ENCODE measurements around the gene MYO9B.

DNA sequence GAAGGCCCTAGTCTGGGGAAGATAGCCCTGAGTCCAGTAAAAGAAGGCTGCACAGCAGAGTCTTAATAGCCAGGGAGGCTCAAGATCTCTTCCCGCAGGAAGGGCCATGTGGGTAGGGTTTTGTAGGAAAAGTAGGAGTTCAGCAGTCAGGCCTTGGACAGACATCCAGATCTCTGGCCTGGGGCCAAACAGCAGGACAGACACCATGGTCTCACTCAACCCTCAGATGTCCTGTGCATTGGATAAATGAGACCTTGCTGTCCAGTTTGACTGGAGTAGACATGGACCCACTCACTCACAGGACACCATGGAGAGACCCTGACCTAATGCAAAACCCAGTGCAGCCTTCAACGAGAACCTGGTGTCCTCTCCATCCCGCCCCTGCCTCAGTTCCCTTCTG lies 154.3 kb downstream of the MYO9B start:
- TF ChIP-seq, protein P1, sequence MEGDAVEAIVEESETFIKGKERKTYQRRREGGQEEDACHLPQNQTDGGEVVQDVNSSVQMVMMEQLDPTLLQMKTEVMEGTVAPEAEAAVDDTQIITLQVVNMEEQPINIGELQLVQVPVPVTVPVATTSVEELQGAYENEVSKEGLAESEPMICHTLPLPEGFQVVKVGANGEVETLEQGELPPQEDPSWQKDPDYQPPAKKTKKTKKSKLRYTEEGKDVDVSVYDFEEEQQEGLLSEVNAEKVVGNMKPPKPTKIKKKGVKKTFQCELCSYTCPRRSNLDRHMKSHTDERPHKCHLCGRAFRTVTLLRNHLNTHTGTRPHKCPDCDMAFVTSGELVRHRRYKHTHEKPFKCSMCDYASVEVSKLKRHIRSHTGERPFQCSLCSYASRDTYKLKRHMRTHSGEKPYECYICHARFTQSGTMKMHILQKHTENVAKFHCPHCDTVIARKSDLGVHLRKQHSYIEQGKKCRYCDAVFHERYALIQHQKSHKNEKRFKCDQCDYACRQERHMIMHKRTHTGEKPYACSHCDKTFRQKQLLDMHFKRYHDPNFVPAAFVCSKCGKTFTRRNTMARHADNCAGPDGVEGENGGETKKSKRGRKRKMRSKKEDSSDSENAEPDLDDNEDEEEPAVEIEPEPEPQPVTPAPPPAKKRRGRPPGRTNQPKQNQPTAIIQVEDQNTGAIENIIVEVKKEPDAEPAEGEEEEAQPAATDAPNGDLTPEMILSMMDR (optimal IDR thresholded peaks at IDR 0.05 in 1 of 3, IDR thresholded peaks at IDR 0.05 in 1 of 3, conservative IDR thresholded peaks at IDR 0.05 in 1 of 3; ENCODE audit: extremely low read depth in 1 of 3, insufficient read depth in 2 of 3, low read length in 3 of 3), result no peak
- no peak for TF ChIP-seq EZH2 (IDR thresholded peaks at IDR 0.05; ENCODE audit: low read length)
